Measurements from ENCODE around the gene SMIM23. TPM values are rescaled to one million over a fixed set of nuclear protein-coding genes. Genes with fewer than 3 reads are reported as not detected.

The SMIM23 gene
- total and polyA plus RNA-seq, 2 of the 4 experiments (the other 2 are of a cell fraction): not detected

GRCh38 chr5:171747061-171747859 is 38.4 kb upstream of the SMIM23 start:
- no peaks in the 10 kb centered on the region for H3K9me1 ChIP-seq (ENCODE audit: insufficient read depth, low read length)
- in situ Hi-C loops (cut with MboI; ENCODE audit: low sequenced_read_pairs): no loop called here
- H2BK120ac ChIP-seq (ENCODE audit: low read depth, low read length): no peak overlapping the region
- H2BK15ac ChIP-seq (ENCODE audit: low read depth, low read length): no peak overlapping the region
- WGBS, 2 experiments (ENCODE audit: extremely low coverage in 2 of 2, insufficient read length in 1 of 2): no CpG with 5 or more reads among the region's 7 CpGs
- H3K4me1 ChIP-seq (ENCODE audit: control insufficient read depth, insufficient read depth, low read length): no peaks in the 10 kb centered on the region
- ChIA-PET POLR2A (ENCODE audit: unreplicated experiment) (no interaction called here), CTCF (interaction anchor here (0.9 kb wide), 1 partner anchor 95 kb away, joined by 4 read pairs; no protein-coding TSS in a partner anchor)
- H2AK9ac ChIP-seq (replicated peaks; ENCODE audit: low read depth, low read length, poor library complexity): no peak overlapping the region
- no peaks in the 10 kb centered on the region for H3K9me3 ChIP-seq (ENCODE audit: control insufficient read depth, insufficient read depth, low read length)
- H3K4me2 ChIP-seq (ENCODE audit: low read depth, low read length): no peak overlapping the region
- H4K5ac ChIP-seq (ENCODE audit: low read depth, low read length): no peak overlapping the region
- no peak overlapping the region for H4K91ac ChIP-seq (ENCODE audit: insufficient read depth, low read depth, low read length)
- no peak overlapping the region for H3K4ac ChIP-seq (ENCODE audit: low read depth, low read length)
- H3K14ac ChIP-seq (replicated peaks; ENCODE audit: low read depth, low read length): no peak overlapping the region
- DNase-seq (no peak), ATAC-seq (ENCODE audit: low read depth) (no peak)
- H3K56ac ChIP-seq (ENCODE audit: extremely low read depth, insufficient read depth, low read length): no peak overlapping the region
- peaks cover 6% of the 10 kb centered on the region; the same call in 1 of the 2 replicates for H3K27me3 ChIP-seq (ENCODE audit: control insufficient read depth, insufficient read depth, low read length)
- H4K20me1 ChIP-seq (ENCODE audit: insufficient read depth, low read length): no peaks in the 10 kb centered on the region
- H3K23ac ChIP-seq (ENCODE audit: low read depth, low read length): no peak overlapping the region
- H3K36me3 ChIP-seq (ENCODE audit: control insufficient read depth, insufficient read depth, low read length): no peaks in the 10 kb centered on the region
- no peak overlapping the region for H2AFZ ChIP-seq (replicated peaks; ENCODE audit: low read length, poor library complexity)
- 0 out of 2 replicates have a peak overlapping the region, but pooled peaks have one; percentile 9 for H2BK20ac ChIP-seq (ENCODE audit: low read depth, low read length)
- intact Hi-C loops (cut with micrococcal nuclease): no loop called here
- H3K18ac ChIP-seq (ENCODE audit: low read depth, low read length): no peak overlapping the region
- dilution Hi-C loops (cut with HindIII; ENCODE audit: low sequenced_read_pairs, unreplicated experiment): no loop called here
- H2AK5ac ChIP-seq (ENCODE audit: low read depth, low read length): no peak overlapping the region
- no peak overlapping the region for H4K8ac ChIP-seq (ENCODE audit: low read depth in 2 of 2, low read length in 2 of 2)
- no TSS peak for BruUV-seq (replicated peaks)
- H3K27ac ChIP-seq (ENCODE audit: insufficient read depth, low read length): no peak overlapping the region
- no peak overlapping the region for H2BK5ac ChIP-seq (ENCODE audit: low read depth, low read length, poor library complexity, severe bottlenecking)
- H3K9ac ChIP-seq (ENCODE audit: low read depth, low read length): no peak overlapping the region
- H3K4me3 ChIP-seq (ENCODE audit: insufficient read depth, low read depth, low read length): no peak overlapping the region
- H3K79me1 ChIP-seq (ENCODE audit: low read depth in 1 of 2, low read length in 2 of 2): no peaks in the 10 kb centered on the region
- TF ChIP-seq MAFK (IDR thresholded peaks at IDR 0.05; ENCODE audit: low read depth, low read length) (no peak), RCOR1 (IDR thresholded peaks at IDR 0.05; ENCODE audit: insufficient replicate concordance, low read length) (no peak), MXI1 (IDR thresholded peaks at IDR 0.05; ENCODE audit: borderline replicate concordance, low read depth, low read length) (no peak), BHLHE40 (IDR thresholded peaks at IDR 0.05; ENCODE audit: low read depth, low read length) (no peak), NFE2L2 (IDR thresholded peaks at IDR 0.05; ENCODE audit: low read depth, low read length) (no peak), CHD1 (IDR thresholded peaks at IDR 0.05; ENCODE audit: low read depth, low read length) (no peak), CTCF (conservative IDR thresholded peaks at IDR 0.05; ENCODE audit: low read depth, low read length) (no peak), FOS (IDR thresholded peaks at IDR 0.05; ENCODE audit: low read depth, low read length) (no peak), SMC3 (IDR thresholded peaks at IDR 0.05; ENCODE audit: low read depth, low read length) (no peak), CEBPB (IDR thresholded peaks at IDR 0.05; ENCODE audit: low read depth, low read length) (no peak), RFX5 (IDR thresholded peaks at IDR 0.05; ENCODE audit: low read depth, low read length) (no peak), MAZ (IDR thresholded peaks at IDR 0.05; ENCODE audit: borderline replicate concordance, low read depth, low read length) (no peak), RAD21 (IDR thresholded peaks at IDR 0.05; ENCODE audit: low read length) (no peak), USF2 (IDR thresholded peaks at IDR 0.05; ENCODE audit: low read depth, low read length) (no peak)
- TF ChIP-seq, protein P1, sequence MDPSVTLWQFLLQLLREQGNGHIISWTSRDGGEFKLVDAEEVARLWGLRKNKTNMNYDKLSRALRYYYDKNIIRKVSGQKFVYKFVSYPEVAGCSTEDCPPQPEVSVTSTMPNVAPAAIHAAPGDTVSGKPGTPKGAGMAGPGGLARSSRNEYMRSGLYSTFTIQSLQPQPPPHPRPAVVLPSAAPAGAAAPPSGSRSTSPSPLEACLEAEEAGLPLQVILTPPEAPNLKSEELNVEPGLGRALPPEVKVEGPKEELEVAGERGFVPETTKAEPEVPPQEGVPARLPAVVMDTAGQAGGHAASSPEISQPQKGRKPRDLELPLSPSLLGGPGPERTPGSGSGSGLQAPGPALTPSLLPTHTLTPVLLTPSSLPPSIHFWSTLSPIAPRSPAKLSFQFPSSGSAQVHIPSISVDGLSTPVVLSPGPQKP (IDR thresholded peaks at IDR 0.05; ENCODE audit: borderline replicate concordance, low read depth, low read length): no peak
